Endothelial cell of umbilical vein (primary cell): ENCODE measurements around the gene MXD4. TPM values are rescaled to one million over a fixed set of nuclear protein-coding genes. Genes with fewer than 3 reads are reported as not detected.
A peak's percentile ranks its signal among the peaks of the same experiment; 100 is the strongest.

Source experiments
- BruUV-seq: library from RNA; stranded (reverse); fragments of 400-500 nt; replicated peaks from 2 replicates; lab custom pipeline; 2021; lab: Mats Ljungman, UMichigan
- CTCF ChIA-PET: fragments of 300-600, 350-600 bp; sonication (Branson Sonifier 250); formaldehyde crosslinking; loops from one replicate; lab custom pipeline; 2021; ENCODE audit warnings: antibody characterized with exemption, inconsistent platforms; lab: Charles Lee
- POLR2A ChIA-PET: fragments of 300-600, 350-600 bp; sonication (Branson Sonifier 250); formaldehyde crosslinking; loops from one replicate; lab custom pipeline; 2021; ENCODE audit warnings: antibody characterized with exemption, inconsistent platforms; lab: Charles Lee
- DNase-seq: peaks from one replicate; pipeline ENCODE4 v3.0.0-alpha.2; 2011; ENCODE audit warnings: low read depth, low spot score
- FAIRE-seq: peaks from 2 replicates; lab custom pipeline; 2011; peaks lifted over from hg19 to GRCh38; lab: Jason Lieb, UNC
- H2AFZ ChIP-seq: 2 replicates; pipeline ENCODE4 v1.6.0; 2012; ENCODE audit warnings: low read depth, low read length, control low read depth, inconsistent platforms
- H3K27ac ChIP-seq: 2 replicates; pipeline ENCODE4 v1.5.1; 2011; ENCODE audit warnings: low read depth, mild to moderate bottlenecking, control low read depth, low read length, moderate library complexity; ENCODE audit not compliant: insufficient read depth
- H3K27me3 ChIP-seq, 2 experiments: 2 replicates each; pipeline versions ENCODE4 v1.6.0 to v1.6.1; 2011; ENCODE audit warnings: low read length in 2 of 2, mixed read lengths in 1 of 2; ENCODE audit not compliant: control insufficient read depth in 2 of 2, insufficient read depth in 2 of 2
- H3K36me3 ChIP-seq, 2 experiments: 2 replicates in 1 of 2; 3 replicates in 1 of 2; pipeline ENCODE4 v1.5.1; 2011; ENCODE audit warnings: low read length in 2 of 2, mild to moderate bottlenecking in 1 of 2, moderate library complexity in 1 of 2; ENCODE audit not compliant: control insufficient read depth in 2 of 2, insufficient read depth in 2 of 2; ENCODE audit errors: extremely low read depth in 1 of 2
- H3K4me1 ChIP-seq: 3 replicates; pipeline ENCODE4 v1.5.1; 2011; ENCODE audit warnings: mild to moderate bottlenecking, low read length; ENCODE audit not compliant: control insufficient read depth, insufficient read depth; ENCODE audit errors: extremely low read depth
- H3K4me2 ChIP-seq: 2 replicates; pipeline ENCODE4 v1.6.1; 2011; ENCODE audit warnings: low read length, control low read depth, mixed read lengths; ENCODE audit not compliant: insufficient read depth
- H3K4me3 ChIP-seq, 3 experiments: fragments of 200-600 bp in 1 of 3; sonication (generic), shearing (Covaris generic) in 1 of 3; replicated peaks in 1 of 3; 2 replicates each; pipeline ENCODE4 v1.5.1; 2011 to 2016; ENCODE audit warnings: control low read depth in 3 of 3, low read length in 3 of 3, mild to moderate bottlenecking in 2 of 3, inconsistent platforms in 1 of 3, low read depth in 1 of 3, moderate library complexity in 1 of 3; ENCODE audit not compliant: insufficient read depth in 1 of 3
- H3K79me2 ChIP-seq: 2 replicates; pipeline ENCODE4 v1.6.0; 2012; ENCODE audit warnings: low read length, inconsistent platforms; ENCODE audit not compliant: control insufficient read depth, insufficient read depth
- H3K9ac ChIP-seq: replicated peaks from 2 replicates; pipeline ENCODE3; 2011; ENCODE audit warnings: low read length, control low read depth; ENCODE audit not compliant: insufficient read depth; ENCODE audit errors: extremely low read depth
- H3K9me1 ChIP-seq: replicated peaks from 3 replicates; pipeline ENCODE4 v1.6.0; 2011; ENCODE audit warnings: mild to moderate bottlenecking, low read length; ENCODE audit not compliant: control insufficient read depth, insufficient read depth; ENCODE audit errors: extremely low read depth
- H3K9me3 ChIP-seq: replicated peaks from 2 replicates; pipeline ENCODE4 v1.5.1; 2012; ENCODE audit warnings: low read length, inconsistent platforms; ENCODE audit not compliant: control insufficient read depth, insufficient read depth
- H4K20me1 ChIP-seq: replicated peaks from 2 replicates; pipeline ENCODE3; 2011; ENCODE audit warnings: mild to moderate bottlenecking, low read length; ENCODE audit not compliant: control insufficient read depth, insufficient read depth; ENCODE audit errors: extremely low read depth
- EZH2 ChIP-seq: IDR thresholded peaks from 2 replicates; pipeline ENCODE4 v1.6.1; 2012; ENCODE audit warnings: borderline replicate concordance, low read depth, mild to moderate bottlenecking, moderate library complexity, low read length, inconsistent platforms; ENCODE audit not compliant: severe bottlenecking
- FOS ChIP-seq: IDR thresholded peaks from 2 replicates; pipeline ENCODE4 v1.6.1; 2011; ENCODE audit warnings: mild to moderate bottlenecking, low read length, moderate library complexity, borderline replicate concordance; ENCODE audit not compliant: insufficient read depth
- GATA2 ChIP-seq: IDR thresholded peaks from 2 replicates; pipeline ENCODE4 v1.7.0; 2011; ENCODE audit warnings: low read depth, mild to moderate bottlenecking, moderate library complexity, mixed read lengths, low read length; ENCODE audit not compliant: insufficient read length, insufficient read depth
- JUN ChIP-seq: IDR thresholded peaks from 2 replicates; pipeline ENCODE4 v1.6.1; 2011; ENCODE audit warnings: borderline replicate concordance, low read depth; ENCODE audit not compliant: insufficient read length, insufficient read depth
- MYC ChIP-seq: IDR thresholded peaks from one replicate; pipeline ENCODE4 v1.6.1; 2011; ENCODE audit warnings: mild to moderate bottlenecking, low read depth, low read length
- dilution Hi-C: fragments of 300-500 bp; cut with MboI; formaldehyde crosslinking; loops from one replicate; pipeline ENCODE4 v1.15.0; 2019; ENCODE audit warnings: low sequenced_read_pairs; ENCODE audit not compliant: extremely low pct_ligation_motif_present
- intact Hi-C: fragments of 100-400 bp; cut with micrococcal nuclease; formaldehyde crosslinking; loops from one replicate; pipeline ENCODE4 v1.10.0; 2022
- polyA plus RNA-seq, 4 experiments: library from polyadenylated mRNA; depleted of rRNA in 3 of 4; stranded (reverse) in 3 of 4; unstranded in 1 of 4; fragments of >200 nt; gene quantifications; 2 replicates each; pipeline versions ENCODE4 v1.2.1 to v1.2.3, GENCODE V29; 2011 to 2012; ENCODE audit warnings: missing spikeins in 1 of 4
- total RNA-seq: library from RNA; stranded (reverse); gene quantifications from 2 replicates; pipeline ENCODE4 v1.2.3, GENCODE V29; 2021
- TF ChIP-seq, protein P1 (sequence below): IDR thresholded peaks from 2 replicates; pipeline ENCODE4 v1.6.1; 2011; ENCODE audit not compliant: insufficient read depth, insufficient read length
- TF ChIP-seq, protein P2 (sequence below), 2 donors: IDR thresholded peaks; 1 replicate in 1 of 2; 2 replicates in 1 of 2; pipeline ENCODE4 v1.5.1; 2011; ENCODE audit warnings: low read length in 2 of 2, mild to moderate bottlenecking in 2 of 2, moderate library complexity in 2 of 2, control low read depth in 1 of 2, inconsistent platforms in 1 of 2, low read depth in 1 of 2; ENCODE audit not compliant: insufficient read depth in 1 of 2; ENCODE audit errors: extremely low read depth in 1 of 2

MXD4 gene
- total and polyA plus RNA-seq, 2 donors (not counting 3 experiments of a cell fraction or from before 2014, with no cell fraction given): 62.7 to 74.1 TPM

DNA sequence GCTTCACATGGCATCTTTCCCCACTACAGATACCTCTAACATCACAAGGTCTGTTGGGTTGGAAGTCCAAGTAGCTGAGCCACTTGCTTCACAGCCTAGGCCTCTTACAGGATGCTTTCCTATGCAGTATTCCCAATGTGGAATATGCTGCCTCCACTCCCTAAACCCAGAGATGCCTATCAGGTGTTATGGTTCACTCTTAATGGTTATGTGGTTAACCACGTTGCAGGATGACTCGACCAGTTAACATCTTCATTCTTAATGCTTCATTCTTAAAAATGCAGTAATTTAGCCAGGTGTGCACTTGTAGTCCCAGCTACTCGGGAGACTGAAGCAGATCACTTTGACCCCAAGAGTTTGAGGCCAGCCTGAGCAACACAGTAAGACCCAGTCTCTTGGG lies 44.2 kb downstream of the MXD4 start:
- DNase-seq: no peak
- H3K9me3 ChIP-seq: no peaks in the 10 kb centered on the region
- no peaks in the 10 kb centered on the region for H3K9me1 ChIP-seq
- H3K36me3 ChIP-seq: no peaks in the 10 kb centered on the region
- CTCF ChIA-PET: interaction anchor here (1.0 to 1.7 kb wide), 5 partner anchors 13 to 245 kb away, joined by 3 to 5 read pairs (median 3); no protein-coding TSS in a partner anchor
- H3K27me3 ChIP-seq: no peaks in the 10 kb centered on the region
- no peak overlapping the region for H3K27ac ChIP-seq
- no peak overlapping the region for H3K4me2 ChIP-seq
- dilution Hi-C loops (no loop called here), intact Hi-C loops (no loop called here)
- POLR2A ChIA-PET: no interaction called here
- TF ChIP-seq, protein P1, sequence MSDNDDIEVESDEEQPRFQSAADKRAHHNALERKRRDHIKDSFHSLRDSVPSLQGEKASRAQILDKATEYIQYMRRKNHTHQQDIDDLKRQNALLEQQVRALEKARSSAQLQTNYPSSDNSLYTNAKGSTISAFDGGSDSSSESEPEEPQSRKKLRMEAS: no peak
- no peak for TF ChIP-seq MYC
- TF ChIP-seq FOS: no peak
- no peak for TF ChIP-seq EZH2
- TF ChIP-seq, protein P2, sequence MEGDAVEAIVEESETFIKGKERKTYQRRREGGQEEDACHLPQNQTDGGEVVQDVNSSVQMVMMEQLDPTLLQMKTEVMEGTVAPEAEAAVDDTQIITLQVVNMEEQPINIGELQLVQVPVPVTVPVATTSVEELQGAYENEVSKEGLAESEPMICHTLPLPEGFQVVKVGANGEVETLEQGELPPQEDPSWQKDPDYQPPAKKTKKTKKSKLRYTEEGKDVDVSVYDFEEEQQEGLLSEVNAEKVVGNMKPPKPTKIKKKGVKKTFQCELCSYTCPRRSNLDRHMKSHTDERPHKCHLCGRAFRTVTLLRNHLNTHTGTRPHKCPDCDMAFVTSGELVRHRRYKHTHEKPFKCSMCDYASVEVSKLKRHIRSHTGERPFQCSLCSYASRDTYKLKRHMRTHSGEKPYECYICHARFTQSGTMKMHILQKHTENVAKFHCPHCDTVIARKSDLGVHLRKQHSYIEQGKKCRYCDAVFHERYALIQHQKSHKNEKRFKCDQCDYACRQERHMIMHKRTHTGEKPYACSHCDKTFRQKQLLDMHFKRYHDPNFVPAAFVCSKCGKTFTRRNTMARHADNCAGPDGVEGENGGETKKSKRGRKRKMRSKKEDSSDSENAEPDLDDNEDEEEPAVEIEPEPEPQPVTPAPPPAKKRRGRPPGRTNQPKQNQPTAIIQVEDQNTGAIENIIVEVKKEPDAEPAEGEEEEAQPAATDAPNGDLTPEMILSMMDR (IDR thresholded peaks at IDR 0.05; ENCODE audit: extremely low read depth in 1 of 2, insufficient read depth in 1 of 2, low read depth in 1 of 2, low read length in 2 of 2): no peak
- peak; percentile 67 for TF ChIP-seq GATA2
- TF ChIP-seq JUN: no peak
- no peak overlapping the region for H3K9ac ChIP-seq
- no peak overlapping the region for H3K4me3 ChIP-seq
- no TSS peak for BruUV-seq
- H3K79me2 ChIP-seq: no peaks in the 10 kb centered on the region
- no peak overlapping the region for H2AFZ ChIP-seq
- no peaks in the 10 kb centered on the region for H3K4me1 ChIP-seq
- no peak for FAIRE-seq
- no peaks in the 10 kb centered on the region for H4K20me1 ChIP-seq
